ENCODE data around the gene TAB2.

DNA sequence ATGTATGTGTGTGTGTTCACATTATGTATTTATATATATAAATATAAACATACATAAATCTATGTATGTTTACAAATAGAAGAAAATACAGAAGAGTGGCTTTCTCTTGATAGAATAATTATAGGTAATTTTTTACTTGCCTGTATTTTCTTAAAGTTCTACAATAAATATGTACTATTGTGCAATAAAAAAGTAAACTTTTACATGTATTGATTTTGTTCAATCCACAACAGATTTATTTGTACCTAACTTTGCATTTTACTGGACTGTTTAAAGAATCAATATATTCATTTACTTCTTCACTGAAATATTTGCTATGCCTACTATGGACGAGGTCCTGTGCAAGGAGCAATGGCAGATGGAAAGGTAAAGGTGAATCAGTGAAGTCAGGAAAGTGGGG lies 14.0 kb upstream of the TAB2 start:
- TF ChIP-seq, protein P1, sequence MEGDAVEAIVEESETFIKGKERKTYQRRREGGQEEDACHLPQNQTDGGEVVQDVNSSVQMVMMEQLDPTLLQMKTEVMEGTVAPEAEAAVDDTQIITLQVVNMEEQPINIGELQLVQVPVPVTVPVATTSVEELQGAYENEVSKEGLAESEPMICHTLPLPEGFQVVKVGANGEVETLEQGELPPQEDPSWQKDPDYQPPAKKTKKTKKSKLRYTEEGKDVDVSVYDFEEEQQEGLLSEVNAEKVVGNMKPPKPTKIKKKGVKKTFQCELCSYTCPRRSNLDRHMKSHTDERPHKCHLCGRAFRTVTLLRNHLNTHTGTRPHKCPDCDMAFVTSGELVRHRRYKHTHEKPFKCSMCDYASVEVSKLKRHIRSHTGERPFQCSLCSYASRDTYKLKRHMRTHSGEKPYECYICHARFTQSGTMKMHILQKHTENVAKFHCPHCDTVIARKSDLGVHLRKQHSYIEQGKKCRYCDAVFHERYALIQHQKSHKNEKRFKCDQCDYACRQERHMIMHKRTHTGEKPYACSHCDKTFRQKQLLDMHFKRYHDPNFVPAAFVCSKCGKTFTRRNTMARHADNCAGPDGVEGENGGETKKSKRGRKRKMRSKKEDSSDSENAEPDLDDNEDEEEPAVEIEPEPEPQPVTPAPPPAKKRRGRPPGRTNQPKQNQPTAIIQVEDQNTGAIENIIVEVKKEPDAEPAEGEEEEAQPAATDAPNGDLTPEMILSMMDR (IDR thresholded peaks at IDR 0.05), result no peak
- no peak for TF ChIP-seq POLR2A (IDR thresholded peaks at IDR 0.05)
